GM21360 (cell line): Measurements from ENCODE around the gene LHX3.
"Not testable (repeated sequence)": the region's sequence is repeated elsewhere in the genome, so short reads cannot be mapped to it uniquely, and the experiment has no call there.

ENCODE experiments used
- ATAC-seq: cut with Tn5 transposase; IDR thresholded peaks from one replicate; pipeline ENCODE4 v1.9.1; 2021; ENCODE audit warnings: mild to moderate bottlenecking, moderate library complexity; ENCODE audit not compliant: unreplicated experiment

The LHX3 gene

DNA sequence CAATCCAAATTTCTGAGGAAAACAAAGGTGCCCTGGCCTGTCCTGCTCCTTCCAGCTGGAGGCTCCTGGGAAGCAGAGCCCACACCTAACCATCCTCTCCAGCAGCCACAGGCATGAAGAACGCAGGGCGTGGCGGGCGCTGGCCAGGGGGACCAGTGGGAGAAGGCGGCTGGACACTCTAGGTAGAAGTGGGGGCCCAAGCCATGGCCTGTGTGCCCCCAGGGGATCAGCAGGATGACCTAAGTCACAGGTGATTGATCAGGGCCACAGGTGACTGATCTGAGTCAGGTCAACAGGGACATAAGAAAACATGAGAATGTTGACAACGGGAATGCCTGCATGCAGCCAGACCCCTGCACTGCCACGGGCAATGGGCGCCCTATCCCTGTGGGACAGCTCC lies 37.3 kb upstream of the LHX3 start:
- ATAC-seq, result no peak

DNA sequence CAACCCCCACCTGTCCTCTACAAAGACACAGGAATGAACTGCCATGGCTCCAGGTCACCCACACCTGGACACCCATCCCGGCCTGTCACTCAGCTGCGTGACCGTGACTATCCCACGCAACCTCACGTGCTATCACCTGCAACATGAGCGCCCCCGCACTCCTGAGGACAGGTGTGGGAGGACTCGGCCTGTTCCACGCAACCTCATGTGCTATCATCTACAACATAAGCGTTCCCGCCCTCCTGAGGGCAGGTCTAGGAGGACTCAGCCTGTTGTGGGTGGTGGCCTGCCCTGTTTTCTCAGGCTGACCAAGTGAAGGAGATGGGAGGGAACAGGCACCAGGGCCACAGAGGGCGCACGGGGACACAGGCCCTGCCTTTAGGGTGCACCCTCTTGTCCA lies 36.6 kb upstream of the LHX3 start:
- ATAC-seq, result no peak

DNA sequence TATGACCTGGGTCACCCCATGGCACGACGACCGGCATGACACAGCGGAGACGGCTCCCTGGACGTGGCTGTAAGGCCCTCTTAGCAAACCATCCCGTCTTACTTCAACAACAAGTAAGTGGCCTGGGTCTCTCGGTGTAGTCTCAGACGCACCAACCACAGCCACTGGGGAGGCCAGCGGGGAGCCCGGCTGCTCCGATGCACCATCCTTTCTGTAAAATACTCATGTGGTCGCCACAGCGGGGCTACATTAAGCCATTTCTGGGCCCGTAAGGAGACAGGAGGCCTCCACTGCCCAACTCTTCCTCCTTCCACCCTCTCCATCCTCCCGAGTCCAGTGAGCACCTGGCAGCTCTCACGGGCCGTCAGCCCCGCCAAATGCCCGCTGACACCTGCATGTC lies 36.0 kb upstream of the LHX3 start:
- ATAC-seq, result no peak

DNA sequence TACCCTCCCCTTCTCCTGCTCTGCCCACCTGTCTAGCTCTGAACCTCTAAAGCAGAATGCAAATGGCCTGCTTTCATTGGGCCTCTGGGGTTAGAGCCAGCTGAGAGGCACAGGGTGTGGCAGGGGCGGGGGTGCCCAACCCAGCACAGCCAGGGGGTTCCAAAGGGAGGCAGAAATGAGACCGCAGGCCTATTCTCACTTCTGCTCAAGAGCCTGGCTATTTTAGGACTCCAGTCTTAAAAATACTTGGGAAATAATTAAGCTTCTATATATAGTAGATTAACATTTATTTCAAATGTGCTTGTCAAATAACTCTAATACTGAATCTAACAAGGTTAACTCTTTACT lies 35.0 kb upstream of the LHX3 start:
- no peak for ATAC-seq

DNA sequence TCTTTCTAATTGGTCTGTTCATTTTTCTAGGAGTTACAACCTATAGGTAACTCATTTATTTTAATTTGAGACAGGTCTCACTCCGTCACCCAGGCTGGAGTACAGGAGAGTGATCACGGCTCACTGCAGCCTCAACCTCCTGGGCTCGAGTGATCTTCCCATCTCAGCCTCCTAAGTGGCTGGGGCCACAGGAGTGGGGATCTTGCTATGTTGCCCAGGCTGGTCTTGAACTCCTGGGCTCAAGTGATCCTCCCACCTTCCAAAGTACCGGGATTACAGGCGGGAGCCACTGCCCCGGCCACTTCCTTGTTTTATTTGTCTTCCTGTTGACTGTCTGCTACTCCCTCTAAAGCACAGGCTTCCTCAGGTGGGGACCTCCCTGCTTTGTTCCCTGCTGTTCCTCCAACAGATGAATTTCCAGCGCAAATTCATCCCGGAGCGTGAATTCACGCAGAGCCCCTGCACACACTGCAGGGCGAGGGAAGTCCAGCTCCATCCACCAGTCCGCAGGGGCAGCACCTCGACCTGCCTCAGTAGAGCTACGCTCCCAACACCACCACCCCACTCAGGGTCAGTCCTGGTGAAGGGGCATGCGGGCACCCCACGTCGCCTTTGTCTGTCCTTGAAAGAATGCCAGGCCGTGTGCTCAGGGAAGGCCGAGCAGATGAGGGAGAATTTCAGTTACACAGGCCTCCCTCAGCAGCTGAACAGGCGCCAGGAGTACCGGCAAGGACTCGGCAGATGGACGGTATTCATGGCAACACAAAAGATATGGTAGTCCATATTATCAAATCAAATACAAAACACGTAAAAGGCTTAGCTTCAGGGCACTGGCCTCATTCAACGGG lies 34.4 kb upstream of the LHX3 start:
- ATAC-seq, result no peak

DNA sequence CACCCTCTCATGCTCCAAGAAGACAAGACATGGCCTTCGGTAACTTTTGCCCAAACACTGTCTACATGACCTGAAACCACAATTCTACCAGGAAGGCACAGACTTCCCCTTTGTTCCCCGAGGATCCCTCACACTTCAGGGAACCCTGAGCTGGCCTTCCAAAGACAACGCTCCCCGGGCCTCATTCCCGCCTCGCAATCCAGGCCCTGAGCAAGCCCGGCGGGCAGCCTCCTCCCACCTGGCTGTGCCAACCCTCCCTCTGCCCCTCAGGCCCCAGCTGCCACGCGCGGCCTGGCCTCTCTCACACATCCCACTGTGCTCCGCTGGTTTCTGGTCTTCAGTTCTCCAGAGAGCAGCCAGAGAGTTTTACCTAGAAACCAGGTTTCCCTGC lies 33.4 kb upstream of the LHX3 start:
- ATAC-seq, result no peak

DNA sequence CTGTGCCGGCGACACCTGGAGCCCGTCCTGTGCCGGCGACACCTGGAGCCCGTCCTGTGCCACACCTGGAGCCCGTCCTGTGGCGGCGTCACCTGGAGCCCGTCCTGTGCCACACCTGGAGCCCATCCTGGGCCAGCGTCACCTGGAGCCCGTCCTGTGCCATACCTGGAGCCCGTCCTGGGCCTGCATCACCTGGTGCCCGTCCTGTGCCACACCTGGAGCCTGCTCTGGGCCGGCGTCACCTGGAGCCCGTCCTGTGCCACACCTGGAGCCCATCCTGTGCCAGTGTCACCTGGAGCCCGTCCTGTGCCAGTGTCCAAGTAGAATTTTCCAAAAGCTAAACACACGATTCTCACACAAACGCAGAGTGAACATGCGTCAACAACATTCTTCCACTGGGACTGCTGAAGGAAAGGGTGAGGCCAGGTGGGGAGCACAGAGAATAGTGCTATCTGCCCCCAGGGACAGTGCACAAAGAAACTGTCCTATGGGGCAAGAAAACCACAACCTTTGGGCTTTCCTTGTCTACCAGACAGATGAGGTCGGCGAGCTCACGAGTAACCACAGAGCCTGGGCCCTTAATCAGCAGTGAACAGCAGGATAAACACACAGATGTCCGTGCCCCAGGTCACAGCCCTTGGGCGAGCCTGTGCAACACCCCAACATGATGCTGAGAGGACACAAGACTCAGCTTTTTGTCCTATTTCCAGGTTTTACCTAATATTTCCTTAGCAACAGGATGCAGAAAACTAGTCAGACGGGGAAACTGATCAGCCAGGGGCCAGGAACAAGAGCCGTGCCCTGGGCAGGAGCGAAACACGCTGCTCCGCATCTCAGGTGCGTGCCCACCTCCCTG lies 32.8 kb upstream of the LHX3 start:
- ATAC-seq, result no peak

DNA sequence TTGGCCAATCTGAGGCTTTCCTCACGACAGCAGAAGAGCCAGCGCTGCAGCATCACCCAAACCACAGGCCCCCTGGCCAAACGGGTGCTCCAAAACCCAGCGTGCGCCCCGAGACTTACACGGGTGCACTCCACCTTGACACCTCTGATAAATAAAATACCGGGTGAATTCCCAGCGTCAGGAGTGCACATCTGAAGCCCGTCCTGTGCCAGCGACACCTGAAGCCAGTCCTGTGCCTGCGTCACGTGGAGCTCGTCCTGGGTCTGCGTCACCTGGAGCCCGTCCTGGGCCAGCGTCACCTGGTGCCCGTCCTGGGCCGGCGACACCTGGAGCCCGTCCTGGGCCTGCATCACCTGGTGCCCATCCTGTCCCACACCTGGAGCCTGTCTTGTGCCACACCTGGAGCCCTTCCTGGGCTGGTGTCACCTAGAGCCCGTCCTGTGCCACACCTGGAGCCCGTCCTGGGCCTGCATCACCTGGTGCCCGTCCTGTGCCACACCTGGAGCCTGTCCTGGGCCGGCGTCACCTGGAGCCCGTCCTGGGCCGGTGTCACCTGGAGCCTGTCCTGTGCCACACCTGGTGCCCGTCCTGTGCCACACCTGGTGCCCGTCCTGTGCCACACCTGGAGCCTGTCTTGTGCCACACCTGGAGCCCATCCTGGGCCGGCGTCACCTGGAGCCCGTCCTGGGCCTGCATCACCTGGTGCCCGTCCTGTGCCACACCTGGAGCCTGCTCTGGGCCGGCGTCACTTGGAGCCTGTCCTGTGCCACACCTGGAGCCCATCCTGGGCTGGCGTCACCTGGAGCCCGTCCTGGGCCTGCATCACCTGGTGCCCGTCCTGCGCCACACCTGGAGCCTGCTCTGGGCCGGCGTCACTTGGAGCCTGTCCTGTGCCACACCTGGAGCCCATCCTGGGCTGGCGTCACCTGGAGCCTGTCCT lies 31.8 kb upstream of the LHX3 start:
- ATAC-seq, result not testable (repeated sequence)

DNA sequence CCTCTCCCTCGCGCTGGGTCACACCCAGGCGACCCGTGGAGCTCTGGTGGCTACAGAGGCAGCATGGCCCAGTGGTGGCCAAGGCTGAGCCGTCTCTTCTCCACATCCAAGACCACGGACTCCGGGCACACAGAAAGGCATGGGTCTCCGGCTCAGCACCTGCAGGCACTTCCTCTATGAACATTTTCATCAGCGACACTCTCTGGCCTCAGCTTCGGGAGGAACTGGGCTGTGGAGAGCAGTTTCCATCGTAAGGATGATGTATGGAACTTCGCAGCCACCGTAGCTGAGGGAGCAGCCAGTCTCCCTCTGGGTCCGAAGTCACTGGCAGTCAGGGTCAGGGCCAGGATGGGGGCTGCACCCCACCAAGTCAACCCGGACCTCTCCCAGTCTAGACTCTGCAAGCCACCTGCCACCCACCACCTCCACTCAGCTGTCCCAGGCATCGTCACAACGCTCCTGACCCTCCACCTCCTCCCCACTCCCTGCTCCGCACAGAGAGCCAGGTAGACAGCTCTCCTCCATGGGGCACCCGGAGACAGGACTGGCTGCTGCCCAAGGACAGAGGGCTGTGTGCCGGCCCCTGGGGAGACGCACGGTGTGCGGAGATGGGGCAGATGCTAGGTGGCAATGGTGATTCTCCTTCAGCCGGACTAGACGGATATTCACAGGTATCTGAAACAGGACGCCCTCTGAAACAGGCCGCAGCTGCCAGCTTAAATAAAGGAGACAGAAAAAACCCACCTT lies 31.0 kb upstream of the LHX3 start:
- ATAC-seq, result no peak

DNA sequence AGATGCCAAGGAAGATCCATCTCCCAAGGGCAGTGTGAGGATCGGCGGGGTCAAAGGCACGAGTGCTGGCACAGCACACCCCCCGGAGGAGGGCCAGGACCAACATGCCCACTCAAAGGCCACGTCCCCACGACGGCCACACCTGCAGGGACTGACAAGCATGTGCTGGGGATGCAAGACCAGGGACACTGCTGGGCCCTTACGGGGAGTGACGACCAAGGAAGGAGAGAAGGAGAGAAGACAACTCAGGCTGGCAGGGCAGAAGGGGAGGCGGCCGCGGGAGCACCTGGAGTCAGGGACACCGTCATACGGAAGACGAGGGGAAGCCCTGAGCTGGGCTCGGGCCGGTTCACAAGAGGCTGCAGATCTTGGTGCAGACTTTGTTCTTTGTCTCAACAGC lies 30.2 kb upstream of the LHX3 start:
- ATAC-seq, result no peak

DNA sequence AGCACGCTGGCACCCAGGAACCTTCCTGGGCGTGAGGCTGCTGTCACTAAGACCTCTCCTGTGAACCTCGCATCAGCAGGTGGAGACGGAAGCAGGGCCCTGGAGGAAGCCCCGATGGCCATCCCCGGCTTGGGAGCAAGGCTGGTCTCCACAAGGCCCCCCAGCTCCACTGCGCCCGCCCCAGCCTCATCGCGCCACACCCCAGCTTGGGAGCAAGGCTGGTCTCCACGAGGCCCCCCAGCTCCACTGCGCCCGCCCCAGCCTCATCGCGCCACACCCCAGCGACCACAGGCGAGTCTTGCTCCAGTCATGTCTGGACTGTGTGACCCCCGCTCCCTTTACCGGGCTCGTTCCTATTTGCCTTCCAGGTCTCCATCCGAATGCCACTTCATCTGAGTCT lies 29.7 kb upstream of the LHX3 start:
- ATAC-seq, result no peak

DNA sequence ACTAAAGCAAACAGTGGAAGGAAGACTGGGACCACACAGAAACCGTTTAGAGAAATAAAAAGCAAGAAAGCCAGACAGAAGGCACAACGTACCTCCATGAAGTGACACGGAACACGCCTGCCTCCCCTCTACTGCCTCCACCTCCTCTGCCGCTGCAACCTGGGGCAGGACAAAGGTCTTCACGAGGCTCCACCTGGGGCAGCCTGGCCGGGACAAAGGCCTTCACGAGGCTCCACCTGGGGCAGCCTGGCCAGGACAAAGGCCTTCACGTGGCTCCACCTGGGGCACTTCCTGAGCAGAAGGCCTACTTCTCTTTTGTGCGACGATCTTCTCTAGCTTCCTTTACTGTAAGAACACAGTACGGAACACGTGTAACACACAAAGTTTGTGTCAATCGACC lies 28.9 kb upstream of the LHX3 start:
- no peak for ATAC-seq

DNA sequence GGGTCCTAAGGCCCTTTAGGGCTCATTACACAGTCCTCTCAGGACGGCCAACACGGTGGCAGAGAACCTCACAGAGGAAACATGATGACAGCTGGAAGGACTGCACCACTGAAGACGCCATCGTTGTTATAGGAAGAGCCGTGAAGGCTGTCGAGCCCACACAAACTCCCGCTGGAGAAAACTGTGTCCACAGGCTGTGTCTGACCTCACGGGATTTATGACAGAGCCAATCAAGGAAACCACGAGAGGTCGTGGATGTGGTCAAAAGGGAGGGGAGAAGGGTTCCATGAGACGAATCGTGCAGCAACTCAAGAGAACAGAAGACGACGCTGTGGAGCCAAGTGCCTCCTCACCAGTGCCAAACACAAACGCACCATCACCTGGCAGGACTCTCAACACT lies 28.5 kb upstream of the LHX3 start:
- no peak for ATAC-seq

DNA sequence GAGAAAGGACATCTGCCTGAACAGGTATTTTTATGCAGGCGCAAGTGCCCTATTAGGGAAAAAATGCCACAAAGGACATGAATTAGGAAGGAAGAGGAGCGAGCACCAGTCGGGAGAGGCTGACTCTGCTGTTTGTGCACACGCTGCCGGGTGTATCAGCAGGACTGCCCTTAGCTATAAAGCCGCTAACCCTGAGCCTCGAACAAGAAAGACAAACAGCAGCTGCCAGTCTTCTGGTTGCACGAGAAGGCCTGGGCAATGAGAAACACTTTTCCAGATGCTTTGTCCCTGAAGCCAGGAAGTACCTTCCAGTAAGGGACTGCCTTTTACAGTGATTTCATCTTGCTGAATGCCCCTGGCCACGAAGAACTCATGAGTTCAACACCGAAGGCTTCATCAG lies 28.0 kb upstream of the LHX3 start:
- ATAC-seq, result no peak

DNA sequence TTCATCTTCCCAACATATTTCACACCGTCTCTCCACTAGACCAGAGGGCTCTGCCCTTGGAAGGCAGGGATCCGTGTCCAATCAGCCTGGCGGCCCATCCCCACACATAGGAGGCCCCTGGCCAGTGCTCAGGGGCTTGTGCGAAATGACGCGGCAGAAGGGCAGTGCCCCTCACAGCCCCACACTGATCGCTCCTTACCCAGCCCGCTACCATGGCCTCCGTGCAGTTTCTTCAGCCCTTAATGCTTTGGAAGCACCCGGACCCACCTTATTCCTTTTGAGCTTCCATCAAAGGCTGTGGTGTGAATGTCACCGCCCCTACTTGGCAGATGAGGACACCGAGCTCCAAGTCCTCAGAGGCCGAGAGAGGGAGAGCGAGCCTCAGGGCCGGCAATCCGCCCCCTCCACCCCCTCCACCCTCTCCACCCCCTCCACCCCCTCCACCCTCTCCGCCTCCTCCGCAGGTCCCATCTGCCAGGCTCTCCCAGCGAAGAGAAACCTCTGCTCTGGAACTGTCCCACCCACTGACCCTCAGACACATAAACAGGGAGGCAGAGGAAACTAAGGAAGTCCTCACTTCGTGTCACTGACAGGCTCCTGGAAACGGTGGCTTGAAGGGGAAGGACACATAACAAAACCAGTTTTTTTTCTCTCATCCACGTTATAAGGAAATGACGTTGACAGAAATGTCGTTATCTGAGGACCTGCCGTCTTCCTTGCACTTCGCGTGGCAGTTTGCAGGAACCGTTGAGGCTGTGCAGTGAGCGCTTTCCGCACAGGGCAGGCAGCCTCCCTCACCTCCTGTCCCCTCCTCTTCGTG lies 26.8 kb upstream of the LHX3 start:
- ATAC-seq, result no peak

DNA sequence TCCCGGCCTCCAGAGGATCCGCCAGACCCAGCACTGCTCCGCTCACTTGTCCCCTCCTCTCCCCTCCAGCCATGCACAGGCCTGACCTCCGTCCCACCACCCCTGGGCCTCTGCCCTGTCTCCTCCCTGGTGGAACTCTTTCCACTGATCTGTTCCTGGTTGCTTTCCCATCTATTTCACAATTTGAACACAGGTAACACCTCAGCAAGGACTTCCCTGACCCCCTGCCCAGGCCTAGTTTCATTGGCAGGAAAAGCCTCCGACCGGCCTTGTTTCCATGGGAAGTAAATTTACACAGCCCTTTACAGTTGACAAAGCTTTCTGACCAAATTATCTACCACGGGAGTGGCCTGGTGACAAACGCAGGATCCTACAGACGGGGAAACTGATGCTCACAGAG lies 25.8 kb upstream of the LHX3 start:
- no peak for ATAC-seq

DNA sequence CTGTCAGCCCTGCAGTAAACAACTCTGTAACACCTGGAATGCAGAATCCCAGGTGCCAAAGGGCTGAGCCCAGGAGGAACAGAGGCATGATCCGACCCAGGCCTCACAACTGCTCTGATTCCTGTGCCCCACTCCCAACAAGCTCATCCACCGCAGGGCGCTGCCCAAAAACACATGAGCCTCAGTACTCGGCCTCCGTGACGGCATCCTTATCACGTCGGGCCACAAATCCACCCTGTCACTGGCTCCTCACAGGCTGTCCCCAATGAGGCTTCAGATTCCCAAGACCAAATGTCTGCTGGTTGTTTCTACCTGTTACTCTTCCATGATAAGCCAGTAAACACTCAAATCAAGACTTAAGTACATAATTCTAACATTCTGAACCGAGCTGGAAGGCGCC lies 25.4 kb upstream of the LHX3 start:
- no peak for ATAC-seq

DNA sequence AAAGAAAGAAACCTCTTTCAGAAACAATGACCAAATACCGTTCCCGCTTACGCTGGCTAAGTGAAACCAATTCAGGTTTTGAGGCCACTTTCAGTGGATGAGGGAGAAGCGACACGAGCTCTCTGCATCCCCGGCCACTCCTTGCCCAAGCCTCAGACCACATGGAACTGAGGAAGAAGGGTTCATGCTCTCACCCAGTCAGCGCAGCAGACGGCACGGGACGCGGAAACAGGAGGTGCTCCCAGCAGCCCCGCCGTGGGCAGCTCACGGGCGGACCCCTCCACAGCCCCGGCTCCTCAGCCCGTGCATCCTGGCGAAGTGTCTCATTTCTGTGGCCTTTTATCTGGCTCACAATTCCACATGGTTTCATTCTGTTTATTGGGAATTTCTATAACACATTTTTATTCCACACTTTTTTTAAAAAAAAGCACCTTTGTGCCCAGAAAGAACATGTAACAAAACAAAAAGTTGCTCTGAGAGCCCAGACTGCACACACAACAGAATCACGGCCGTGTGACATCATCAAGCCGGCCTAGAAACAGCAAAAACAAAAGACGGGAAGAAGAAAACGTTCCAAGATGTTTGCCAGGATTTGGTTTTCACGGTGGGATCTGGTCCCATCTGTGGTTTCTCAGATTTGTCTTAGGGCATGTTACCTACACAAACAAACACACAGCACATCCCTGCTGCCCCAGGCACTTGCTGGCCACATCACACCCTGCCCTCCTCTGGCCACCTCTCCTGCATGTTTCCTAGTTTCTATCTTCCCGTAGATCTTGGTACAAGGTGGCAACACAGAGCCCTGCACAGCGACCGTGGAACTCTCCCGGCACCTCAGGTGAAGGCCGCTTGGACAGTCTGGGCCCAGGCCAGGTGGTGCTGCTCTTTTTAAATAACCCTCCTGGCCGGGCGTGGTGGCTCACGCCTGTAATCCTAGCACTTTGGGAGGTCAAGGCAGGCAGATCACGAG lies 24.5 kb upstream of the LHX3 start:
- ATAC-seq, result no peak
